ENCODE results near the gene SPATA17.

The SPATA17 gene

GRCh38 chr1:217605390-217605789, 25.8 kb upstream of the SPATA17 start:
- no peak for TF ChIP-seq CTCF (IDR thresholded peaks at IDR 0.05; ENCODE audit: low read depth, low read length)
- no peak for DNase-seq (ENCODE audit: extremely low read depth, low read depth)

DNA sequence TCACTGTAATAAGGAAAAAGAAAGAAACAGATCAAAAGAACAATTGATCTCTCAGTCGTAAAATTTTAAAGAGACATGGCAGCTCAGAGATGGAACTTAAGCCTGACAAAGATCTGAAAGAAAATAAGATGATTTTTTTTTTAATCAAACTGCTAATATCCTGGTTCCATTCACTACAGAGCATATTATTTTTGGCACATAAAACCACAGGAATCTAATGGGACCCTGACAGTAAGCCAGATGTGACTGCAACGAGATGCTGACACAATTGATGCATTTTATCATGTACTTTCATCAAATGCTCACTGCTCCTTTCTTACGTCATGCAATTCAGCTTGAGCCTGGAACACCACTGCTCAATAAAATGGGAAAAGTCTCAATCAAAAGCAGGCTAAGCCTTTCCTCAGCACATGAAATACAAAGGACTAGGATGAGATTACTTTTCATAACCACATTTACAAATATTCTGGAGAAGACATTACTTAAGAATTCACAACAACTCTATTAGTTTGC, 16.9 kb upstream of the SPATA17 start:
- no peak for TF ChIP-seq CTCF (IDR thresholded peaks at IDR 0.05; ENCODE audit: low read depth, low read length)
- no peak for DNase-seq (ENCODE audit: extremely low read depth, low read depth)

GRCh38 chr1:217617126-217617525, 14.0 kb upstream of the SPATA17 start:
- TF ChIP-seq CTCF (IDR thresholded peaks at IDR 0.05; ENCODE audit: low read depth, low read length): no peak
- DNase-seq (ENCODE audit: extremely low read depth, low read depth): no peak

- DNase-seq (ENCODE audit: extremely low read depth, low read depth): no peak
- TF ChIP-seq CTCF (IDR thresholded peaks at IDR 0.05; ENCODE audit: low read depth, low read length): no peak
Measured at GRCh38 chr1:217620814-217621213, 10.3 kb upstream of the SPATA17 start.

DNA sequence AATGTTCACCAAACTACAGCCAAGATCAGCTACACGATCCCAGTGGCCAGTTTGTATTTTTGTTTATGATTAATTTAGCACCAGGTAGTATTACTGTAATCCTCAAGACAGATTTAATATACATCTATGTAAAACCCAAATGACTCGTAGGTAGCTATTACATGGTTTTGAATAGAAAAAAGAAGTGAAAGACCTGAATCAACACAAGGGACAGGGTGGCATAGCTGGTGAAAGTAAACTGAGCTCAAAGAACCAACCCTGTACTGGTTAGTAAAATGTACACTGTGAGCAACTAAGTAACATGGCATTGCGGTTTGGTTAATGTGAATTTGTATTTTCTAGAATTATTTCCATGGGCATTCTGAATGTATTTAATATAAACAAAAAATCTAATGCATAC, 9.1 kb upstream of the SPATA17 start:
- TF ChIP-seq CTCF (IDR thresholded peaks at IDR 0.05; ENCODE audit: low read depth, low read length): no peak
- DNase-seq (ENCODE audit: extremely low read depth, low read depth): no peak

DNA sequence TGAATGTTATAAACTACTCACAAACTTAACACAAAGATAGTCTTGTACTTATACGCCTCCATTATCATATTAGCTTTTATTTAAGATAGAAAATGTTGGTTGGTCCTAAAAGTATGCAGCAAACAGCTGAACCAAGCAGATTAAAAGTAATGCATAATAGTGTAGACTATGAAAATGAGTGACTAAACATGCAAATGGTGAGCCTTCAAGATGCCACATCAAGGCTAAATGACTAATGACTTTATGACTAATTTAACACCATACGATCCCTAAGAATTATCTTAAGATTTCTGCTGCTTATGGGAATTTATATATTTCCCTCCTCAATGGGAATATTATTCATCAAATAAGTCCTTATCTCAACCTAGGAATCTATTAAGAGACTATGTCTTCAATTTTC, 4.8 kb upstream of the SPATA17 start:
- no peak for TF ChIP-seq CTCF (IDR thresholded peaks at IDR 0.05; ENCODE audit: low read depth, low read length)
- no peak for DNase-seq (ENCODE audit: extremely low read depth, low read depth)

DNA sequence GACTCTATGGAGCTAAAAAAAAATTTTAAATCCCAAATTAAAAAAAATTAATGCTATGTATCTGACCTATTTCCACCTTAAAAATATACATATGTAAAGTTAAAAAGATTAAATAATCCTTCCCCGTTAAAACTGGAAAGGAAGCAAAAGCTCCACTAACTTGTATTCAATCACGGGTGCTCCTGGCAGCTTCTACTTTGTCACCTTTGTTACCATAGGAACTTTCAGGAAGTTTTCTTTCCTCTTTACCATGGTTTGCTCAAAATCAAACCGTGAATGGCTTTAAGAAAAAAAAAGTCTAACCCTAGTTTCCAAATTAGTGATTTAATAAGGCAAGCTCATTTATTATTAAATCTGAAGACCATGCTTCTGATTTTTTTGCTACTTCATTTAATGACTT, 3.7 kb upstream of the SPATA17 start:
- DNase-seq (ENCODE audit: extremely low read depth, low read depth): no peak

More for the DNA sequence above, 3.7 kb upstream of the SPATA17 start:
- TF ChIP-seq CTCF (IDR thresholded peaks at IDR 0.05; ENCODE audit: low read depth, low read length): no peak

Data from AG09319 (cell line).